ENCODE results near the gene P2RX1.
"Not testable (repeated sequence)": the region's sequence is repeated elsewhere in the genome, so short reads cannot be mapped to it uniquely, and the experiment has no call there.

P2RX1 gene

GRCh38 chr17:3885271-3885670 is 31.0 kb downstream of the P2RX1 start:
- DNase-seq = no peak

GRCh38 chr17:3884188-3884587 is 32.1 kb downstream of the P2RX1 start:
- no peak for DNase-seq

- no peak for DNase-seq
Observed at GRCh38 chr17:3882276-3882675, 34.0 kb downstream of the P2RX1 start.

- no peak for DNase-seq
Observed at GRCh38 chr17:3880983-3881382, 35.3 kb downstream of the P2RX1 start.

- DNase-seq = no peak
Observed at GRCh38 chr17:3879591-3880417, 36.5 kb downstream of the P2RX1 start.

- DNase-seq = peak; percentile 87
Observed at GRCh38 chr17:3879186-3879585, 37.1 kb downstream of the P2RX1 start.

- no peak for DNase-seq
Observed at GRCh38 chr17:3877220-3877619, 39.0 kb downstream of the P2RX1 start.

- no peak for DNase-seq
Observed at GRCh38 chr17:3875317-3875716, 40.9 kb downstream of the P2RX1 start.

GRCh38 chr17:3873862-3874261 is 42.4 kb downstream of the P2RX1 start:
- no peak for DNase-seq

GRCh38 chr17:3870871-3871306 is 45.4 kb downstream of the P2RX1 start:
- no peak for DNase-seq

GRCh38 chr17:3867606-3868005 is 48.7 kb downstream of the P2RX1 start:
- DNase-seq = no peak

GRCh38 chr17:3867106-3867505 is 49.2 kb downstream of the P2RX1 start:
- no peak for DNase-seq

- peak; percentile 71 for DNase-seq
Observed at GRCh38 chr17:3866276-3866675, 50.0 kb downstream of the P2RX1 start.

- DNase-seq = no peak
Observed at GRCh38 chr17:3865176-3865575, 51.1 kb downstream of the P2RX1 start.

GRCh38 chr17:3864534-3864933 is 51.7 kb downstream of the P2RX1 start:
- DNase-seq = no peak

- DNase-seq = no peak
Observed at GRCh38 chr17:3861761-3862681, 54.2 kb downstream of the P2RX1 start.

- no peak for DNase-seq
Observed at GRCh38 chr17:3860939-3861700, 55.1 kb downstream of the P2RX1 start.

GRCh38 chr17:3859940-3860339 is 56.3 kb downstream of the P2RX1 start:
- no peak for DNase-seq

- no peak for DNase-seq
Observed at GRCh38 chr17:3857261-3858105, 58.8 kb downstream of the P2RX1 start.

GRCh38 chr17:3854204-3854603 is 62.1 kb downstream of the P2RX1 start:
- DNase-seq = not testable (repeated sequence)

- DNase-seq = no peak
Observed at GRCh38 chr17:3852561-3852960, 63.7 kb downstream of the P2RX1 start.

- no peak for DNase-seq
Observed at GRCh38 chr17:3851461-3852100, 64.7 kb downstream of the P2RX1 start.

Data from NCI-H1694 (cell line).